HepG2 (cell line): ENCODE measurements around the gene PCNX1. TPM values are rescaled to one million over a fixed set of nuclear protein-coding genes. Genes with fewer than 3 reads are reported as not detected.

Source experiments
- ATAC-seq: fragments of 200-7000 bp; cut with Tn5 transposase; 3 replicates; pipeline ENCODE4 v1.9.1; 2020; ENCODE audit warnings: mild to moderate bottlenecking, moderate library complexity
- BruUV-seq: library from RNA; stranded (reverse); fragments of 400-500 nt; replicated peaks from 2 replicates; lab custom pipeline; 2021; lab: Mats Ljungman, UMichigan
- CTCF ChIA-PET: fragments of 300-600 bp; formaldehyde crosslinking; extraction: SDS; loops from one replicate; lab custom pipeline; 2021; ENCODE audit warnings: low total read pairs, inconsistent platforms, low intra/inter-chr PET ratio; lab: Yijun Ruan, JAX
- POLR2A ChIA-PET: fragments of 350-600 bp; sonication (Branson Sonifier 250); formaldehyde crosslinking; loops from one replicate; lab custom pipeline; 2020; ENCODE audit warnings: antibody characterized with exemption, inconsistent platforms; lab: Yijun Ruan, JAX
- DNase-seq: peaks from one replicate; pipeline ENCODE4 v3.0.0-alpha.2; 2015; ENCODE audit warnings: low spot score
- FAIRE-seq: peaks from 3 replicates; lab custom pipeline; 2011; peaks lifted over from hg19 to GRCh38; lab: Jason Lieb, UNC
- H2AFZ ChIP-seq: one replicate; pipeline ENCODE4 v1.6.1; 2011; ENCODE audit warnings: low read length, inconsistent platforms
- H3K27ac ChIP-seq: fragments of 300-600 bp; 3 replicates; pipeline ENCODE4 v1.8.0; 2011; ENCODE audit warnings: mixed run types, mild to moderate bottlenecking, mixed read lengths, low read length, inconsistent platforms; ENCODE audit not compliant: insufficient read depth; ENCODE audit errors: extremely low read length
- H3K27me3 ChIP-seq, 2 experiments: fragments of 200-600 bp in 1 of 2; 2 replicates in 1 of 2; 3 replicates in 1 of 2; pipeline versions ENCODE4 v1.6.0 to v1.8.0; 2011; ENCODE audit warnings: low read length in 2 of 2, mild to moderate bottlenecking in 2 of 2, moderate library complexity in 2 of 2, inconsistent platforms in 1 of 2; ENCODE audit not compliant: insufficient read depth in 2 of 2, control insufficient read depth in 1 of 2
- H3K36me3 ChIP-seq, 2 experiments: fragments of 200-600 bp in 1 of 2; replicated peaks in 1 of 2; 2 replicates in 1 of 2; 3 replicates in 1 of 2; pipeline versions ENCODE4 v1.5.1 to v1.8.0; 2011; ENCODE audit warnings: low read length in 2 of 2, inconsistent platforms in 1 of 2; ENCODE audit not compliant: insufficient read depth in 2 of 2, control insufficient read depth in 1 of 2
- H3K4me1 ChIP-seq: 2 replicates; pipeline ENCODE4 v1.5.1; 2012; ENCODE audit warnings: low read length, inconsistent platforms; ENCODE audit not compliant: insufficient read depth
- H3K4me2 ChIP-seq: 2 replicates; pipeline ENCODE4 v1.6.0; 2011; ENCODE audit warnings: low read depth, low read length, inconsistent platforms
- H3K4me3 ChIP-seq, 3 experiments: fragments of 200-600 bp in 1 of 3; sonication (generic), shearing (Covaris generic) in 1 of 3; replicated peaks in 1 of 3; 2 replicates each; pipeline ENCODE4 v1.5.1; 2011 to 2016; ENCODE audit warnings: low read length in 3 of 3, inconsistent platforms in 2 of 3, low read depth in 2 of 3, mild to moderate bottlenecking in 2 of 3, control low read depth in 1 of 3, mixed read lengths in 1 of 3; ENCODE audit not compliant: insufficient read depth in 1 of 3
- H3K79me2 ChIP-seq: one replicate; pipeline ENCODE4 v1.6.1; 2011; ENCODE audit warnings: low read length, inconsistent platforms; ENCODE audit not compliant: insufficient read depth
- H3K9ac ChIP-seq: 2 replicates; pipeline ENCODE4 v1.6.0; 2011; ENCODE audit warnings: mild to moderate bottlenecking, low read depth, low read length, inconsistent platforms; ENCODE audit not compliant: insufficient read depth
- H3K9me3 ChIP-seq: 2 replicates; pipeline ENCODE4 v1.5.1; 2012; ENCODE audit warnings: mild to moderate bottlenecking, low read length
- H4K20me1 ChIP-seq: 2 replicates; pipeline ENCODE4 v1.6.0; 2011; ENCODE audit warnings: inconsistent platforms, mild to moderate bottlenecking, low read length, moderate library complexity; ENCODE audit not compliant: insufficient read depth
- CEBPB ChIP-seq: IDR thresholded peaks from 2 replicates; pipeline ENCODE4 v1.6.1; 2011; ENCODE audit warnings: low read depth, low read length, improper control_type of control experiment, borderline replicate concordance
- CEBPG ChIP-seq: IDR thresholded peaks from 2 replicates; pipeline ENCODE4 v1.6.1; 2016
- CHD2 ChIP-seq: IDR thresholded peaks from 2 replicates; pipeline ENCODE4 v1.6.1; 2011; ENCODE audit warnings: low read depth, low read length, improper control_type of control experiment
- IRX3 ChIP-seq: sonication (generic); formaldehyde crosslinking; IDR thresholded peaks from 2 replicates; pipeline ENCODE4 v1.8.1; 2023; ENCODE audit warnings: mild to moderate bottlenecking, low read depth, missing genetic modification reagents, borderline replicate concordance
- MXD3 ChIP-seq: IDR thresholded peaks from 2 replicates; pipeline ENCODE4 v1.6.1; 2016; ENCODE audit warnings: mild to moderate bottlenecking, missing biosample characterization, missing genetic modification reagents
- ZNF441 ChIP-seq: sonication (generic); formaldehyde crosslinking; IDR thresholded peaks from 2 replicates; pipeline ENCODE4 v1.7.0; 2021; ENCODE audit warnings: missing genetic modification reagents, borderline replicate concordance
- WGBS: methylation state at CpG from one replicate; pipeline ENCODE4 v1.1.6; 2017; ENCODE audit warnings: low lambda C conversion rate; 5-methylcytosine and 5-hydroxymethylcytosine counted together
- in situ Hi-C: cut with HindIII; loops from 2 replicates; pipeline ENCODE4 v1.10.0; 2017; ENCODE audit warnings: low pct_unique_long_range_greater_than_20kb; ENCODE audit not compliant: extremely low pct_ligation_motif_present
- intact Hi-C: fragments of 100-400 bp; cut with micrococcal nuclease; formaldehyde crosslinking; loops from one replicate; pipeline ENCODE4 v1.10.0; 2022; ENCODE audit not compliant: unreplicated experiment
- polyA plus RNA-seq, 8 experiments: library from polyadenylated mRNA; depleted of rRNA in 3 of 8; stranded (reverse) in 7 of 8; unstranded in 1 of 8; fragments of >200 nt; fragmentation: Illumina TruSeq in 4 of 8; extraction: Trizol in 4 of 8; gene quantifications; 2 replicates each; pipeline versions ENCODE4 v1.2.1 to v1.2.3, GENCODE V29; 2011 to 2016; ENCODE audit warnings: low read depth in 4 of 8, missing spikeins in 1 of 8, mixed read lengths in 1 of 8; ENCODE audit not compliant: insufficient read depth in 1 of 8
- total RNA-seq, 5 experiments: library from RNA; depleted of rRNA; stranded (reverse); fragments of >200 nt; fragmentation: Illumina TruSeq; extraction: Trizol; gene quantifications; 2 replicates each; pipeline ENCODE4 v1.2.3, GENCODE V29; 2016; ENCODE audit warnings: low read depth in 1 of 5

The PCNX1 gene
- total and polyA plus RNA-seq, 2 of the 13 experiments (the other 11 are each of a cell fraction or from before 2014, with no cell fraction given), result 24.9 to 30.3 TPM

- TF ChIP-seq IRX3 (CRISPR knock-in tag), result no peak
These were observed 23.7 kb downstream of the PCNX1 start (continued) for GRCh38 chr14:70931008-70931407.

DNA sequence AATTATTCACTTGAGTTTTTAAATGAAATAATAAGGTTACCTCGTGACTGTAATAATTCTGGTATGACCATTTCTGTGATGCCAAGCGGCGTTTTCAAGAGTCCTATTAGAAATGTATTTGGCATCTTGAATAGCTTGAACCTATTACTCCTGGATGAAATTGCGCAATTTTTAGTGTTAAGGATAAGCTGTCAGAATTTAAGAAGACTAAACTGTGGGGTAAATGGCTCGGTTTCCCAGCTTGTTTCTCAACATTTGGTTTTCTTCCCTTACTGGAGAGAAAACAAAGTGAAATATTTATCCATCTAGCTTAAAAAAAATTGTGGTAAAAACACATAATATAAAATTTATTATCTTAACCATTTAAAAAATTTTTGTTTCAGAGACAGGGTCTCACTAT lies 26.8 kb downstream of the PCNX1 start:
- Histone ChIP-seq H4K20me1 (peaks cover 28% of the 10 kb centered on the region), H3K9me3 (no peaks in the 10 kb centered on the region), H3K4me2 (peak overlapping the region; percentile 10; the same call in 1 of the 2 replicates), H3K4me1 (peaks cover 39% of the 10 kb centered on the region), H2AFZ (no peak overlapping the region), H3K36me3 (no peaks in the 10 kb centered on the region), H3K4me3 (no peak overlapping the region; a peak in 1 of 6 replicates), H3K79me2 (peaks cover 68% of the 10 kb centered on the region), H3K27ac (no peak overlapping the region), H3K27me3 (no peaks in the 10 kb centered on the region), H3K9ac (no peak overlapping the region)
- no peak for ATAC-seq
- TF ChIP-seq MXD3 (CRISPR knock-in tag) (no peak), CEBPG (CRISPR knock-in tag) (peak; percentile 82), ZNF441 (CRISPR knock-in tag) (no peak), CHD2 (no peak), CEBPB (peak; percentile 90)
- ChIA-PET POLR2A (interaction anchor here (2.4 kb wide), 1 partner anchor 27 kb away, joined by 7 read pairs; the partner anchor contains the start of gene PCNX1), CTCF (no interaction called here)
- in situ Hi-C loops (no loop called here), intact Hi-C loops (no loop called here)
- no peak for FAIRE-seq
- no TSS peak for BruUV-seq
- DNase-seq, result no peak
- 96% methylated on average over 5 of the region's 5 CpGs for WGBS
